HEK293 (cell line): ENCODE measurements around the gene NHSL2.

ENCODE experiments used
- CTCF ChIA-PET: fragments of 350-600 bp; formaldehyde crosslinking; extraction: SDS; loops from one replicate; lab custom pipeline; 2021; ENCODE audit warnings: antibody characterized with exemption; lab: Yijun Ruan, JAX
- POLR2A ChIA-PET: fragments of 300-600 bp; formaldehyde crosslinking; extraction: SDS; loops from one replicate; lab custom pipeline; 2020; ENCODE audit warnings: antibody characterized with exemption, inconsistent platforms; lab: Yijun Ruan, JAX
- H3K27ac ChIP-seq: fragments of 200-500 bp; sonication (Bioruptor generic); 2 replicates; pipeline ENCODE4 v1.5.1; 2014; ENCODE audit warnings: low read depth, low read length, control low read depth, inconsistent platforms; ENCODE audit errors: extremely low read depth
- H3K36me3 ChIP-seq, 2 experiments: fragments of 200-500 bp in 1 of 2; sonication (Bioruptor generic) in 1 of 2; 1 replicate in 1 of 2; 2 replicates in 1 of 2; pipeline ENCODE4 v1.5.1; 2014 to 2017; ENCODE audit warnings: inconsistent platforms in 2 of 2, low read length in 2 of 2; ENCODE audit not compliant: control insufficient read depth in 2 of 2, insufficient read depth in 1 of 2
- H3K4me1 ChIP-seq: fragments of 200-500 bp; sonication (Bioruptor generic); 2 replicates; pipeline ENCODE4 v1.5.1; 2014; ENCODE audit warnings: mild to moderate bottlenecking, low read length, inconsistent platforms; ENCODE audit not compliant: control insufficient read depth, insufficient read depth
- H3K4me3 ChIP-seq: 2 replicates; pipeline ENCODE4 v1.5.1; 2011; ENCODE audit warnings: low read depth, mild to moderate bottlenecking, control low read depth, low read length, moderate library complexity
- H3K9me3 ChIP-seq: fragments of 200-500 bp; sonication (Bioruptor generic); 2 replicates; pipeline ENCODE4 v1.5.1; 2014; ENCODE audit warnings: low read depth, low read length, inconsistent platforms; ENCODE audit not compliant: control insufficient read depth, insufficient read depth
- GLIS2 ChIP-seq: fragments of 450-650 bp; formaldehyde crosslinking; IDR thresholded peaks from 2 replicates; pipeline ENCODE4 v1.5.1; 2016; ENCODE audit warnings: missing biosample characterization, missing genetic modification characterization
- KLF1 ChIP-seq: fragments of 450-650 bp; formaldehyde crosslinking; IDR thresholded peaks from 2 replicates; pipeline ENCODE4 v1.5.1; 2016; ENCODE audit warnings: missing biosample characterization, missing genetic modification characterization
- PRDM1 ChIP-seq: fragments of 450-650 bp; formaldehyde crosslinking; IDR thresholded peaks from 2 replicates; pipeline ENCODE4; 2016; ENCODE audit warnings: missing biosample characterization, missing genetic modification characterization
- SP2 ChIP-seq: fragments of 450-650 bp; formaldehyde crosslinking; IDR thresholded peaks from 2 replicates; pipeline ENCODE4 v1.5.1; 2016; ENCODE audit warnings: missing biosample characterization, missing genetic modification characterization
- ZFP41 ChIP-seq: fragments of 450-650 bp; formaldehyde crosslinking; IDR thresholded peaks from 2 replicates; pipeline ENCODE4 v1.5.1; 2016; ENCODE audit warnings: missing biosample characterization, missing genetic modification characterization, borderline replicate concordance
- ZNF10 ChIP-seq: fragments of 450-650 bp; formaldehyde crosslinking; IDR thresholded peaks from 2 replicates; pipeline ENCODE4 v1.5.1; 2017; ENCODE audit warnings: missing biosample characterization, missing genetic modification characterization
- ZNF121 ChIP-seq: fragments of 450-650 bp; formaldehyde crosslinking; IDR thresholded peaks from 2 replicates; pipeline ENCODE4 v1.5.1; 2016; ENCODE audit warnings: missing biosample characterization, missing genetic modification characterization
- ZNF133 ChIP-seq: fragments of 450-650 bp; formaldehyde crosslinking; IDR thresholded peaks from 2 replicates; pipeline ENCODE4 v1.5.1; 2016; ENCODE audit warnings: missing biosample characterization, missing genetic modification characterization
- ZNF223 ChIP-seq: fragments of 450-650 bp; formaldehyde crosslinking; IDR thresholded peaks from 2 replicates; pipeline ENCODE4 v1.5.1; 2016; ENCODE audit warnings: missing biosample characterization, missing genetic modification characterization
- ZNF324 ChIP-seq: fragments of 450-650 bp; formaldehyde crosslinking; IDR thresholded peaks from 2 replicates; pipeline ENCODE4 v1.5.1; 2016; ENCODE audit warnings: missing biosample characterization, missing genetic modification characterization
- ZNF473 ChIP-seq: fragments of 450-650 bp; formaldehyde crosslinking; IDR thresholded peaks from 2 replicates; pipeline ENCODE4 v1.5.1; 2017; ENCODE audit warnings: missing biosample characterization, missing genetic modification characterization
- ZNF561 ChIP-seq: fragments of 450-650 bp; IDR thresholded peaks from 2 replicates; pipeline ENCODE4 v1.5.1; 2018; ENCODE audit warnings: missing biosample characterization, missing genetic modification characterization, borderline replicate concordance
- ZNF768 ChIP-seq: fragments of 450-650 bp; formaldehyde crosslinking; IDR thresholded peaks from 2 replicates; pipeline ENCODE4 v1.5.1; 2018; ENCODE audit warnings: missing biosample characterization, mild to moderate bottlenecking, missing genetic modification characterization
- ZNF792 ChIP-seq: fragments of 450-650 bp; formaldehyde crosslinking; IDR thresholded peaks from 2 replicates; pipeline ENCODE4 v1.5.1; 2016; ENCODE audit warnings: missing biosample characterization, missing genetic modification characterization
- ZSCAN16 ChIP-seq: fragments of 450-650 bp; formaldehyde crosslinking; IDR thresholded peaks from 2 replicates; pipeline ENCODE4 v1.5.1; 2016; ENCODE audit warnings: missing biosample characterization, missing genetic modification characterization
- TF ChIP-seq, protein P1 (sequence below): fragments of 450-650 bp; formaldehyde crosslinking; IDR thresholded peaks from 2 replicates; pipeline ENCODE4 v1.5.1; 2016; ENCODE audit warnings: missing biosample characterization, missing genetic modification characterization, low read depth
- TF ChIP-seq, protein P2 (sequence below): fragments of 450-650 bp; formaldehyde crosslinking; IDR thresholded peaks from 2 replicates; pipeline ENCODE4 v1.5.1; 2016; ENCODE audit warnings: missing biosample characterization, missing genetic modification characterization

NHSL2 gene

DNA sequence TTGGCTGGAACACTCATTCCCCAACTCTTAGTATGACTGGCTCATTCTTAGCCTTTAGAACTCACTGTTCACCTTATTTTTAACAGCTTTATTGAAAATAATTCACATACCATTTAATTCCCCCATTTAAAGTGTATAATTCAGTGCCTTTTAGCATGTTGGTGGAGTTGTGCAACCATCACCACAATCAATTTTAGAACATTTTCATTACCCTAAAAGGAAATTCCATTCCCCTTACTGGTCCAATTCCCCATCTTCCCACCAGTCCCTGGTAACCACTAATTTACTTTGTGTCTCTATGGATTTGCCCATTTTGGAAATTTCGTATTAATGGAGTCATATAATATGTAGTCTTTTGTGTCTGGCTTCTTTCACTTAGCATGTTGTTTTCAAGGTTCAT lies 19.7 kb downstream of the NHSL2 start:
- Histone ChIP-seq H3K9me3 (no peaks in the 10 kb centered on the region), H3K4me3 (no peak overlapping the region), H3K27ac (no peak overlapping the region), H3K36me3 (no peaks in the 10 kb centered on the region), H3K4me1 (no peaks in the 10 kb centered on the region)
- no peak for TF ChIP-seq ZNF473
- no peak for TF ChIP-seq KLF1
- no peak for TF ChIP-seq ZNF121 (tag by site-specific recombination)
- ChIA-PET POLR2A (no interaction called here), CTCF (no interaction called here)

DNA sequence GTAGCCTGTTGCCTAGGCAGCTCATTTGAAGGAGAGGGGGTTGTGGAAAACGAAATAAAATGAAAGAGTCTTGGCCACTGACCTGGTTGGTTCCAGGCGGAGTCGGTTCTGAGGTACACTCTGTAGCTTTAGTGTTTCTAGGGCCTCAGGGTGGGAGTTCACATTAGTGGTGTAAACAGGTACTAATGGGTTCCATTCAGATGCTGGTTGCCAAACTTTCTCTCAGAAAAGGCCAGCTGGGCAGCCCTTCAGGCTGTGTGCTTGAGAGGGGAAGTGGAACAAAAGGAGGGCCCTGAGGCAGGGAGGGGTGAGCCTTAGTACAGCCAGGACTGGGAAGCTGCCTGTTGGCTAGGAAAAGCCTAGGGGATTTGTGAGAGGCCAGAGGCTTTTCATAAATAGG lies 24.8 kb downstream of the NHSL2 start:
- no peak overlapping the region for H3K27ac ChIP-seq
- ChIA-PET CTCF (interaction anchor here (0.9 kb wide), 1 partner anchor 13 kb away, joined by 3 read pairs; no protein-coding TSS in a partner anchor), POLR2A (no interaction called here)

DNA sequence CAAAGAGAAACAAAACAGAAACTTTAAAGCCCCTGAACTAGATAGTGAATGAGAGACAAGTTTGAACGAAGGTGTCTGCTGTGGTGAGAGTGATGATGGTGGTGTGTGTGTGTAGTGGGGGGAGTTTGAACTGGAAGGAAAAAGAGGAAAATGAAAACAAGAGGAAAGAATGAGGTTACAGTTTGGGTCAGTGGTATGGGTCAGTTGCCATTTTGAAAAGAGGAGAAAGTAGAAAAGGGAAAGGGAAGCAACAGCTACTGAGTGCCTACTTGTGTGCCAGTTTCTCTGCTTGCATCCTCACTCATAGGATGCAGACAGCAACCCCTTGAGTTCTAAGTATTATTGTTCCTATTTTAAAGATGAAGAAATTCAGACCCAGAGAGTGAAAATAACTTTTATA lies 26.0 kb downstream of the NHSL2 start:
- Histone ChIP-seq H3K36me3 (no peaks in the 10 kb centered on the region), H3K9me3 (no peaks in the 10 kb centered on the region), H3K27ac (no peak overlapping the region), H3K4me1 (no peaks in the 10 kb centered on the region), H3K4me3 (no peak overlapping the region)
- TF ChIP-seq PRDM1, result peak; percentile 93
- no peak for TF ChIP-seq ZFP41 (tag by site-specific recombination)
- ChIA-PET POLR2A (no interaction called here), CTCF (no interaction called here)

More for the DNA sequence above, 24.8 kb downstream of the NHSL2 start:
- H3K36me3 ChIP-seq, result no peaks in the 10 kb centered on the region
- H3K4me1 ChIP-seq, result no peaks in the 10 kb centered on the region
- no peak overlapping the region for H3K4me3 ChIP-seq
- TF ChIP-seq, protein P1, sequence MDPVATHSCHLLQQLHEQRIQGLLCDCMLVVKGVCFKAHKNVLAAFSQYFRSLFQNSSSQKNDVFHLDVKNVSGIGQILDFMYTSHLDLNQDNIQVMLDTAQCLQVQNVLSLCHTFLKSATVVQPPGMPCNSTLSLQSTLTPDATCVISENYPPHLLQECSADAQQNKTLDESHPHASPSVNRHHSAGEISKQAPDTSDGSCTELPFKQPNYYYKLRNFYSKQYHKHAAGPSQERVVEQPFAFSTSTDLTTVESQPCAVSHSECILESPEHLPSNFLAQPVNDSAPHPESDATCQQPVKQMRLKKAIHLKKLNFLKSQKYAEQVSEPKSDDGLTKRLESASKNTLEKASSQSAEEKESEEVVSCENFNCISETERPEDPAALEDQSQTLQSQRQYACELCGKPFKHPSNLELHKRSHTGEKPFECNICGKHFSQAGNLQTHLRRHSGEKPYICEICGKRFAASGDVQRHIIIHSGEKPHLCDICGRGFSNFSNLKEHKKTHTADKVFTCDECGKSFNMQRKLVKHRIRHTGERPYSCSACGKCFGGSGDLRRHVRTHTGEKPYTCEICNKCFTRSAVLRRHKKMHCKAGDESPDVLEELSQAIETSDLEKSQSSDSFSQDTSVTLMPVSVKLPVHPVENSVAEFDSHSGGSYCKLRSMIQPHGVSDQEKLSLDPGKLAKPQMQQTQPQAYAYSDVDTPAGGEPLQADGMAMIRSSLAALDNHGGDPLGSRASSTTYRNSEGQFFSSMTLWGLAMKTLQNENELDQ (tag by site-specific recombination), result no peak
- TF ChIP-seq, protein P2, sequence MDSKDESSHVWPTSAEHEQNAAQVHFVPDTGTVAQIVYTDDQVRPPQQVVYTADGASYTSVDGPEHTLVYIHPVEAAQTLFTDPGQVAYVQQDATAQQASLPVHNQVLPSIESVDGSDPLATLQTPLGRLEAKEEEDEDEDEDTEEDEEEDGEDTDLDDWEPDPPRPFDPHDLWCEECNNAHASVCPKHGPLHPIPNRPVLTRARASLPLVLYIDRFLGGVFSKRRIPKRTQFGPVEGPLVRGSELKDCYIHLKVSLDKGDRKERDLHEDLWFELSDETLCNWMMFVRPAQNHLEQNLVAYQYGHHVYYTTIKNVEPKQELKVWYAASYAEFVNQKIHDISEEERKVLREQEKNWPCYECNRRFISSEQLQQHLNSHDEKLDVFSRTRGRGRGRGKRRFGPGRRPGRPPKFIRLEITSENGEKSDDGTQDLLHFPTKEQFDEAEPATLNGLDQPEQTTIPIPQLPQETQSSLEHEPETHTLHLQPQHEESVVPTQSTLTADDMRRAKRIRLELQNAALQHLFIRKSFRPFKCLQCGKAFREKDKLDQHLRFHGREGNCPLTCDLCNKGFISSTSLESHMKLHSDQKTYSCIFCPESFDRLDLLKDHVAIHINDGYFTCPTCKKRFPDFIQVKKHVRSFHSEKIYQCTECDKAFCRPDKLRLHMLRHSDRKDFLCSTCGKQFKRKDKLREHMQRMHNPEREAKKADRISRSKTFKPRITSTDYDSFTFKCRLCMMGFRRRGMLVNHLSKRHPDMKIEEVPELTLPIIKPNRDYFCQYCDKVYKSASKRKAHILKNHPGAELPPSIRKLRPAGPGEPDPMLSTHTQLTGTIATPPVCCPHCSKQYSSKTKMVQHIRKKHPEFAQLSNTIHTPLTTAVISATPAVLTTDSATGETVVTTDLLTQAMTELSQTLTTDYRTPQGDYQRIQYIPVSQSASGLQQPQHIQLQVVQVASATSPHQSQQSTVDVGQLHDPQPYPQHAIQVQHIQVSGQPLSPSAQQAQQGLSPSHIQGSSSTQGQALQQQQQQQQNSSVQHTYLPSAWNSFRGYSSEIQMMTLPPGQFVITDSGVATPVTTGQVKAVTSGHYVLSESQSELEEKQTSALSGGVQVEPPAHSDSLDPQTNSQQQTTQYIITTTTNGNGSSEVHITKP (tag by site-specific recombination), result no peak
- TF ChIP-seq ZNF768 (no peak), ZNF324 (tag by site-specific recombination) (no peak)
- H3K9me3 ChIP-seq, result no peaks in the 10 kb centered on the region

DNA sequence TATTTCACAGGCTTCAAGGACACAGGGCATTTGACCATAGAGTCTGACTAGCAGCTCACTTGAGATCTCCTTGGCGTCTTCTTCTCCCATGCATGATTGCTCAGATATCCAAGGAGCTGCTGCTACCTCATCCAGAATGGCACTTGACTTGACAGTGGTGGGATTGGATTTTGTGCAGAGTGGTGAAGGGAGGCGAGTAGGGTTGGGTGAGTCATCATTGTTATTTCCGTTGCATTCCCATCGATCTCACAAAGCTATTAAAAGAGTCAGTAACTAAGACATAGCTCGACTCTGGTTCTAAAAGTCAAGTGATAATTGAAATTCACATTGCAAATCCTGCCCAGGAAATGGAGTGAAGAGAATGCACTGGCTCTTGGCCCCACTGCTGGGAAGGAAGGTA lies 27.7 kb downstream of the NHSL2 start:
- no peak overlapping the region for H3K27ac ChIP-seq
- TF ChIP-seq ZNF768 (no peak), SP2 (tag by site-specific recombination) (no peak), ZNF133 (tag by site-specific recombination) (no peak), GLIS2 (tag by site-specific recombination) (no peak), ZNF10 (tag by site-specific recombination) (no peak), ZSCAN16 (tag by site-specific recombination) (no peak), ZNF223 (tag by site-specific recombination) (no peak), ZNF561 (tag by site-specific recombination) (no peak), ZNF792 (tag by site-specific recombination) (no peak)
- TF ChIP-seq, all 188 proteins: peak for 0
- ChIA-PET POLR2A (no interaction called here), CTCF (interaction anchor here (0.7 to 2.1 kb wide), 2 partner anchors 28 to 61 kb away, joined by 3 to 9 read pairs; no protein-coding TSS in a partner anchor)
- Histone ChIP-seq H3K9me3 (no peaks in the 10 kb centered on the region), H3K4me1 (no peaks in the 10 kb centered on the region), H3K4me3 (no peak overlapping the region), H3K36me3 (no peaks in the 10 kb centered on the region)
